Measurements from ENCODE around the gene JUP.

The JUP gene

GRCh38 chr17:41734139-41734948 lies 52.2 kb downstream of the JUP start, which contains the start of gene HAP1:
HAP1 (minus strand) TSS chr17:41734643; CDS start chr17:41734634, 9 bp downstream.
- TF ChIP-seq CTCF (IDR thresholded peaks at IDR 0.05; ENCODE audit: unreplicated experiment in 3 of 3) = no peak
- Mint-ChIP-seq H3K4me3 (peak within 1 kb of the TSS; percentile 81 to 84 (median 83)), H3K27ac (no peak within 1 kb of the TSS), H3K9me3 (no peaks in the 10 kb centered on the region), H3K36me3 (ENCODE audit: low read depth) (no peaks in the 10 kb centered on the region), H3K27me3 (ENCODE audit: low read depth) (peaks cover 91% of the 10 kb centered on the region), H3K4me1 (peaks cover 14% of the 10 kb centered on the region)

GRCh38 chr17:41733348-41734138 lies 53.0 kb downstream of the JUP start:
- peaks cover 91% of the 10 kb centered on the region for H3K27me3 Mint-ChIP-seq (ENCODE audit: low read depth)
- no peak overlapping the region for H3K27ac Mint-ChIP-seq
- H3K4me3 Mint-ChIP-seq = peak overlapping the region; percentile 81 to 84 (median 83)
- no peak for TF ChIP-seq CTCF (IDR thresholded peaks at IDR 0.05; ENCODE audit: unreplicated experiment in 3 of 3)
- H3K36me3 Mint-ChIP-seq (ENCODE audit: low read depth) = no peaks in the 10 kb centered on the region
- H3K9me3 Mint-ChIP-seq = no peaks in the 10 kb centered on the region
- H3K4me1 Mint-ChIP-seq = peaks cover 14% of the 10 kb centered on the region

GRCh38 chr17:41731836-41732235 lies 54.7 kb downstream of the JUP start:
- H3K27me3 Mint-ChIP-seq (ENCODE audit: low read depth) = peaks cover 83% of the 10 kb centered on the region
- H3K27ac Mint-ChIP-seq = no peak overlapping the region
- peaks cover 14% of the 10 kb centered on the region for H3K4me1 Mint-ChIP-seq
- no peaks in the 10 kb centered on the region for H3K9me3 Mint-ChIP-seq
- no peak overlapping the region for H3K4me3 Mint-ChIP-seq
- H3K36me3 Mint-ChIP-seq (ENCODE audit: low read depth) = no peaks in the 10 kb centered on the region
- no peak for TF ChIP-seq CTCF (IDR thresholded peaks at IDR 0.05; ENCODE audit: unreplicated experiment in 3 of 3)

GRCh38 chr17:41730479-41730878 lies 56.0 kb downstream of the JUP start:
- Mint-ChIP-seq H3K27me3 (ENCODE audit: low read depth) (peaks cover 70% of the 10 kb centered on the region), H3K4me3 (no peak overlapping the region), H3K36me3 (ENCODE audit: low read depth) (no peaks in the 10 kb centered on the region), H3K4me1 (peaks cover 10% of the 10 kb centered on the region), H3K9me3 (no peaks in the 10 kb centered on the region), H3K27ac (no peak overlapping the region)
- no peak for TF ChIP-seq CTCF (IDR thresholded peaks at IDR 0.05; ENCODE audit: unreplicated experiment in 3 of 3)

GRCh38 chr17:41728056-41728455 lies 58.5 kb downstream of the JUP start:
- no peak overlapping the region for H3K27ac Mint-ChIP-seq
- H3K27me3 Mint-ChIP-seq (ENCODE audit: low read depth) = peaks cover 49% of the 10 kb centered on the region
- peaks cover 5% of the 10 kb centered on the region for H3K4me1 Mint-ChIP-seq
- no peaks in the 10 kb centered on the region for H3K36me3 Mint-ChIP-seq (ENCODE audit: low read depth)
- no peak overlapping the region for H3K4me3 Mint-ChIP-seq
- no peak for TF ChIP-seq CTCF (IDR thresholded peaks at IDR 0.05; ENCODE audit: unreplicated experiment in 3 of 3)
- no peaks in the 10 kb centered on the region for H3K9me3 Mint-ChIP-seq

Measured in nephron (organoid).